ENCODE measurements around the gene SLC22A12. TPM values are rescaled to one million over a fixed set of nuclear protein-coding genes. Genes with fewer than 3 reads are reported as not detected.

The SLC22A12 gene
- total RNA-seq, 2 donors from 2014 or later = not detected

GRCh38 chr11:64619196-64619595 lies 28.2 kb downstream of the SLC22A12 start:
- Histone ChIP-seq H3K4me3 (ENCODE audit: low read length) (no peak overlapping the region), H3K4me1 (ENCODE audit: control insufficient read depth, insufficient read depth, low read length) (no peaks in the 10 kb centered on the region), H3K36me3 (ENCODE audit: control insufficient read depth, insufficient read depth, low read length) (no peaks in the 10 kb centered on the region), H3K9ac (ENCODE audit: extremely low read depth, low read length, poor library complexity, severe bottlenecking) (no peak overlapping the region), H3K27me3 (ENCODE audit: control insufficient read depth, insufficient read depth, low read length, poor library complexity, severe bottlenecking) (no peaks in the 10 kb centered on the region), H3K9me3 (ENCODE audit: control insufficient read depth, low read length) (no peaks in the 10 kb centered on the region), H3K27ac (ENCODE audit: low read depth, low read length) (no peak overlapping the region)
- WGBS, 2 experiments (ENCODE audit: insufficient coverage in 1 of 2, insufficient read length in 1 of 2) = 87 to 90% methylated on average over 2 to 4 of the region's 4 CpGs
- H3K36me3 Mint-ChIP-seq (ENCODE audit: low read depth) = no peaks in the 10 kb centered on the region
- H3K27me3 Mint-ChIP-seq (ENCODE audit: insufficient read depth) = no peaks in the 10 kb centered on the region
- TF ChIP-seq CTCF (conservative IDR thresholded peaks at IDR 0.05) = no peak
- H3K9me3 Mint-ChIP-seq = no peaks in the 10 kb centered on the region
- no peak for DNase-seq
- no peak overlapping the region for H3K4me3 Mint-ChIP-seq
- peak overlapping the region; percentile 61 for H3K27ac Mint-ChIP-seq
- H3K4me1 Mint-ChIP-seq = peaks cover 6% of the 10 kb centered on the region

- Histone ChIP-seq H3K9me3 (ENCODE audit: control insufficient read depth, low read length) (no peaks in the 10 kb centered on the region), H3K27ac (ENCODE audit: low read depth, low read length) (peak overlapping the region; percentile 82), H3K36me3 (ENCODE audit: control insufficient read depth, insufficient read depth, low read length) (no peaks in the 10 kb centered on the region), H3K4me3 (ENCODE audit: low read length) (no peak overlapping the region), H3K27me3 (ENCODE audit: control insufficient read depth, insufficient read depth, low read length, poor library complexity, severe bottlenecking) (no peaks in the 10 kb centered on the region), H3K4me1 (ENCODE audit: control insufficient read depth, insufficient read depth, low read length) (no peaks in the 10 kb centered on the region), H3K9ac (ENCODE audit: extremely low read depth, low read length, poor library complexity, severe bottlenecking) (no peak overlapping the region)
- H3K9me3 Mint-ChIP-seq = no peaks in the 10 kb centered on the region
- WGBS, 2 experiments (ENCODE audit: insufficient coverage in 1 of 2, insufficient read length in 1 of 2) = 83 to 100% methylated on average over 1 to 5 of the region's 5 CpGs
- peak overlapping the region; percentile 61 for H3K27ac Mint-ChIP-seq
- peak; percentile 83 for DNase-seq
- H3K4me3 Mint-ChIP-seq = no peak overlapping the region
- peaks cover 3% of the 10 kb centered on the region for H3K4me1 Mint-ChIP-seq
- TF ChIP-seq CTCF (conservative IDR thresholded peaks at IDR 0.05) = no peak
- H3K36me3 Mint-ChIP-seq (ENCODE audit: low read depth) = no peaks in the 10 kb centered on the region
- no peaks in the 10 kb centered on the region for H3K27me3 Mint-ChIP-seq (ENCODE audit: insufficient read depth)
Observed at GRCh38 chr11:64619811-64620380, 28.9 kb downstream of the SLC22A12 start.

- Histone ChIP-seq H3K4me3 (ENCODE audit: low read length) (no peak overlapping the region), H3K36me3 (ENCODE audit: control insufficient read depth, insufficient read depth, low read length) (no peaks in the 10 kb centered on the region), H3K27ac (ENCODE audit: low read depth, low read length) (peak overlapping the region; percentile 82), H3K27me3 (ENCODE audit: control insufficient read depth, insufficient read depth, low read length, poor library complexity, severe bottlenecking) (no peaks in the 10 kb centered on the region), H3K9me3 (ENCODE audit: control insufficient read depth, low read length) (no peaks in the 10 kb centered on the region), H3K9ac (ENCODE audit: extremely low read depth, low read length, poor library complexity, severe bottlenecking) (no peak overlapping the region), H3K4me1 (ENCODE audit: control insufficient read depth, insufficient read depth, low read length) (no peaks in the 10 kb centered on the region)
- Mint-ChIP-seq H3K9me3 (no peaks in the 10 kb centered on the region), H3K36me3 (ENCODE audit: low read depth) (no peaks in the 10 kb centered on the region), H3K27ac (no peak overlapping the region), H3K27me3 (ENCODE audit: insufficient read depth) (no peaks in the 10 kb centered on the region), H3K4me1 (peaks cover 3% of the 10 kb centered on the region), H3K4me3 (no peak overlapping the region)
- DNase-seq = no peak
- no peak for TF ChIP-seq CTCF (conservative IDR thresholded peaks at IDR 0.05)
- WGBS, 2 experiments (ENCODE audit: insufficient coverage in 1 of 2, insufficient read length in 1 of 2) = 76 to 79% methylated on average over 6 to 13 of the region's 13 CpGs
Observed at GRCh38 chr11:64620381-64620971, 29.5 kb downstream of the SLC22A12 start.

Measured in endodermal cell (in vitro differentiated cells).